WERI-Rb-1 (cell line): ENCODE data around the gene NTNG1.

Source experiments
- DNase-seq: peaks from one replicate; pipeline ENCODE4 v3.0.0-alpha.2; 2020
- H3K27ac ChIP-seq: fragments of 250-450 bp; sonication (Bioruptor Pico); 2 replicates; pipeline ENCODE4 v1.5.1; 2020; ENCODE audit warnings: mild to moderate bottlenecking, moderate library complexity
- H3K27me3 ChIP-seq: fragments of 250-450 bp; sonication (Bioruptor Pico); 2 replicates; pipeline ENCODE4 v1.5.1; 2021; ENCODE audit warnings: mild to moderate bottlenecking, low read depth, moderate library complexity; ENCODE audit not compliant: insufficient read depth, severe bottlenecking
- H3K36me3 ChIP-seq: fragments of 250-450 bp; sonication (Bioruptor Pico); 2 replicates; pipeline ENCODE4 v1.5.1; 2020; ENCODE audit warnings: mild to moderate bottlenecking, moderate library complexity
- H3K4me3 ChIP-seq: 2 replicates; pipeline ENCODE4 v1.5.1; 2011; ENCODE audit warnings: low read depth, mild to moderate bottlenecking, control low read depth, low read length
- H3K9me3 ChIP-seq: fragments of 250-450 bp; sonication (Bioruptor Pico); 2 replicates; pipeline ENCODE4 v1.5.1; 2021; ENCODE audit warnings: mild to moderate bottlenecking, moderate library complexity; ENCODE audit not compliant: severe bottlenecking
- CTCF ChIP-seq: IDR thresholded peaks from 2 replicates; pipeline ENCODE4 v1.5.1; 2011; ENCODE audit warnings: low read depth, mild to moderate bottlenecking, control low read depth, inconsistent platforms, low read length

Gene NTNG1

GRCh38 chr1:107494061-107494460, 353.2 kb downstream of the NTNG1 start:
- TF ChIP-seq CTCF, result no peak
- Histone ChIP-seq H3K9me3 (no peaks in the 10 kb centered on the region), H3K36me3 (no peaks in the 10 kb centered on the region), H3K4me3 (no peak overlapping the region), H3K27ac (no peak overlapping the region), H3K27me3 (no peaks in the 10 kb centered on the region)
- no peak for DNase-seq

GRCh38 chr1:107496002-107496401, 355.2 kb downstream of the NTNG1 start:
- Histone ChIP-seq H3K36me3 (no peaks in the 10 kb centered on the region), H3K27me3 (no peaks in the 10 kb centered on the region), H3K4me3 (no peak overlapping the region), H3K27ac (no peak overlapping the region), H3K9me3 (no peaks in the 10 kb centered on the region)
- no peak for DNase-seq
- TF ChIP-seq CTCF, result no peak

- DNase-seq, result no peak
- no peaks in the 10 kb centered on the region for H3K9me3 ChIP-seq
- H3K36me3 ChIP-seq, result no peaks in the 10 kb centered on the region
- no peaks in the 10 kb centered on the region for H3K27me3 ChIP-seq
- no peak overlapping the region for H3K4me3 ChIP-seq
- H3K27ac ChIP-seq, result no peak overlapping the region
- no peak for TF ChIP-seq CTCF
These were observed 358.4 kb downstream of the NTNG1 start for GRCh38 chr1:107499139-107499744.

GRCh38 chr1:107501081-107501605, 360.3 kb downstream of the NTNG1 start:
- H3K36me3 ChIP-seq, result no peaks in the 10 kb centered on the region
- no peaks in the 10 kb centered on the region for H3K9me3 ChIP-seq
- DNase-seq, result no peak
- no peak overlapping the region for H3K4me3 ChIP-seq
- H3K27ac ChIP-seq, result no peak overlapping the region
- TF ChIP-seq CTCF, result peak; percentile 15; the same call in 1 of the 2 replicates
- no peaks in the 10 kb centered on the region for H3K27me3 ChIP-seq

GRCh38 chr1:107510347-107510746, 369.5 kb downstream of the NTNG1 start:
- peaks cover 5% of the 10 kb centered on the region for H3K9me3 ChIP-seq
- TF ChIP-seq CTCF, result no peak
- no peaks in the 10 kb centered on the region for H3K36me3 ChIP-seq
- no peak overlapping the region for H3K4me3 ChIP-seq
- H3K27ac ChIP-seq, result no peak overlapping the region
- no peaks in the 10 kb centered on the region for H3K27me3 ChIP-seq
- no peak for DNase-seq

- Histone ChIP-seq H3K4me3 (no peak overlapping the region), H3K27me3 (no peaks in the 10 kb centered on the region), H3K36me3 (no peaks in the 10 kb centered on the region), H3K9me3 (peaks cover 5% of the 10 kb centered on the region), H3K27ac (no peak overlapping the region)
- TF ChIP-seq CTCF, result no peak
- no peak for DNase-seq
These were observed 372.0 kb downstream of the NTNG1 start for GRCh38 chr1:107512836-107513235.
